HEK293 (cell line): Measurements from ENCODE around the gene KEAP1.
A peak's percentile ranks its signal among the peaks of the same experiment; 100 is the strongest.

ENCODE experiments used
- CTCF ChIA-PET: fragments of 350-600 bp; formaldehyde crosslinking; extraction: SDS; loops from one replicate; lab custom pipeline; 2021; ENCODE audit warnings: antibody characterized with exemption; lab: Yijun Ruan, JAX
- POLR2A ChIA-PET: fragments of 300-600 bp; formaldehyde crosslinking; extraction: SDS; loops from one replicate; lab custom pipeline; 2020; ENCODE audit warnings: antibody characterized with exemption, inconsistent platforms; lab: Yijun Ruan, JAX
- H3K27ac ChIP-seq: fragments of 200-500 bp; sonication (Bioruptor generic); 2 replicates; pipeline ENCODE4 v1.5.1; 2014; ENCODE audit warnings: low read depth, low read length, control low read depth, inconsistent platforms; ENCODE audit errors: extremely low read depth
- H3K36me3 ChIP-seq, 2 experiments: fragments of 200-500 bp in 1 of 2; sonication (Bioruptor generic) in 1 of 2; 1 replicate in 1 of 2; 2 replicates in 1 of 2; pipeline ENCODE4 v1.5.1; 2014 to 2017; ENCODE audit warnings: inconsistent platforms in 2 of 2, low read length in 2 of 2; ENCODE audit not compliant: control insufficient read depth in 2 of 2, insufficient read depth in 1 of 2
- H3K4me1 ChIP-seq: fragments of 200-500 bp; sonication (Bioruptor generic); 2 replicates; pipeline ENCODE4 v1.5.1; 2014; ENCODE audit warnings: mild to moderate bottlenecking, low read length, inconsistent platforms; ENCODE audit not compliant: control insufficient read depth, insufficient read depth
- H3K4me3 ChIP-seq: 2 replicates; pipeline ENCODE4 v1.5.1; 2011; ENCODE audit warnings: low read depth, mild to moderate bottlenecking, control low read depth, low read length, moderate library complexity
- H3K9me3 ChIP-seq: fragments of 200-500 bp; sonication (Bioruptor generic); 2 replicates; pipeline ENCODE4 v1.5.1; 2014; ENCODE audit warnings: low read depth, low read length, inconsistent platforms; ENCODE audit not compliant: control insufficient read depth, insufficient read depth
- GLIS1 ChIP-seq: fragments of 450-650 bp; formaldehyde crosslinking; IDR thresholded peaks from 2 replicates; pipeline ENCODE4 v1.5.1; 2016; ENCODE audit warnings: missing biosample characterization, missing genetic modification characterization
- PRDM10 ChIP-seq: fragments of 450-650 bp; formaldehyde crosslinking; IDR thresholded peaks from 2 replicates; pipeline ENCODE4 v1.5.1; 2016; ENCODE audit warnings: missing biosample characterization, missing genetic modification characterization
- ZFP3 ChIP-seq: fragments of 450-650 bp; formaldehyde crosslinking; IDR thresholded peaks from 2 replicates; pipeline ENCODE4 v1.5.1; 2016; ENCODE audit warnings: low read depth, missing biosample characterization, missing genetic modification characterization
- ZNF169 ChIP-seq: fragments of 450-650 bp; formaldehyde crosslinking; IDR thresholded peaks from 2 replicates; pipeline ENCODE4 v1.5.1; 2016; ENCODE audit warnings: missing biosample characterization, missing genetic modification characterization
- TF ChIP-seq, protein P1 (sequence below): fragments of 450-650 bp; IDR thresholded peaks from 2 replicates; pipeline ENCODE4 v1.5.1; 2018; ENCODE audit warnings: missing biosample characterization, mild to moderate bottlenecking, missing genetic modification characterization
- TF ChIP-seq, protein P2 (sequence below): fragments of 450-650 bp; formaldehyde crosslinking; IDR thresholded peaks from 2 replicates; pipeline ENCODE4 v1.5.1; 2016; ENCODE audit warnings: missing biosample characterization, missing genetic modification characterization
- TF ChIP-seq, protein P3 (sequence below): fragments of 450-650 bp; formaldehyde crosslinking; IDR thresholded peaks from 2 replicates; pipeline ENCODE4 v1.5.1; 2016; ENCODE audit warnings: missing biosample characterization, missing genetic modification characterization
- TF ChIP-seq, protein P4 (sequence below): fragments of 450-650 bp; formaldehyde crosslinking; IDR thresholded peaks from 2 replicates; pipeline ENCODE4 v1.5.1; 2016; ENCODE audit warnings: missing biosample characterization, missing genetic modification characterization

The KEAP1 gene

GRCh38 chr19:10471909-10472308 is 31.2 kb downstream of the KEAP1 start (continued):
- TF ChIP-seq, protein P1, sequence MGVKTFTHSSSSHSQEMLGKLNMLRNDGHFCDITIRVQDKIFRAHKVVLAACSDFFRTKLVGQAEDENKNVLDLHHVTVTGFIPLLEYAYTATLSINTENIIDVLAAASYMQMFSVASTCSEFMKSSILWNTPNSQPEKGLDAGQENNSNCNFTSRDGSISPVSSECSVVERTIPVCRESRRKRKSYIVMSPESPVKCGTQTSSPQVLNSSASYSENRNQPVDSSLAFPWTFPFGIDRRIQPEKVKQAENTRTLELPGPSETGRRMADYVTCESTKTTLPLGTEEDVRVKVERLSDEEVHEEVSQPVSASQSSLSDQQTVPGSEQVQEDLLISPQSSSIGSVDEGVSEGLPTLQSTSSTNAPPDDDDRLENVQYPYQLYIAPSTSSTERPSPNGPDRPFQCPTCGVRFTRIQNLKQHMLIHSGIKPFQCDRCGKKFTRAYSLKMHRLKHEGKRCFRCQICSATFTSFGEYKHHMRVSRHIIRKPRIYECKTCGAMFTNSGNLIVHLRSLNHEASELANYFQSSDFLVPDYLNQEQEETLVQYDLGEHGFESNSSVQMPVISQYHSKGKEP (tag by site-specific recombination): no peak
- no peak for TF ChIP-seq ZNF169
- TF ChIP-seq, protein P2, sequence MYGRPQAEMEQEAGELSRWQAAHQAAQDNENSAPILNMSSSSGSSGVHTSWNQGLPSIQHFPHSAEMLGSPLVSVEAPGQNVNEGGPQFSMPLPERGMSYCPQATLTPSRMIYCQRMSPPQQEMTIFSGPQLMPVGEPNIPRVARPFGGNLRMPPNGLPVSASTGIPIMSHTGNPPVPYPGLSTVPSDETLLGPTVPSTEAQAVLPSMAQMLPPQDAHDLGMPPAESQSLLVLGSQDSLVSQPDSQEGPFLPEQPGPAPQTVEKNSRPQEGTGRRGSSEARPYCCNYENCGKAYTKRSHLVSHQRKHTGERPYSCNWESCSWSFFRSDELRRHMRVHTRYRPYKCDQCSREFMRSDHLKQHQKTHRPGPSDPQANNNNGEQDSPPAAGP (tag by site-specific recombination): no peak
- no peak for TF ChIP-seq ZFP3 (tag by site-specific recombination)

- POLR2A ChIA-PET: interaction anchor here (0.6 kb wide), 1 partner anchor 10 kb away, joined by 3 read pairs; no protein-coding TSS in a partner anchor
- no peak overlapping the region for H3K4me3 ChIP-seq
- CTCF ChIA-PET: no interaction called here
These were observed 35.0 kb downstream of the KEAP1 start for GRCh38 chr19:10468133-10468532.

More at GRCh38 chr19:10468133-10468532, 35.0 kb downstream of the KEAP1 start:
- H3K36me3 ChIP-seq: peaks cover 0 to 10% of the 10 kb centered on the region in 2 experiments; a peak in 2 of 3 replicates
- H3K4me1 ChIP-seq: no peaks in the 10 kb centered on the region
- no peak overlapping the region for H3K27ac ChIP-seq
- TF ChIP-seq, protein P3, sequence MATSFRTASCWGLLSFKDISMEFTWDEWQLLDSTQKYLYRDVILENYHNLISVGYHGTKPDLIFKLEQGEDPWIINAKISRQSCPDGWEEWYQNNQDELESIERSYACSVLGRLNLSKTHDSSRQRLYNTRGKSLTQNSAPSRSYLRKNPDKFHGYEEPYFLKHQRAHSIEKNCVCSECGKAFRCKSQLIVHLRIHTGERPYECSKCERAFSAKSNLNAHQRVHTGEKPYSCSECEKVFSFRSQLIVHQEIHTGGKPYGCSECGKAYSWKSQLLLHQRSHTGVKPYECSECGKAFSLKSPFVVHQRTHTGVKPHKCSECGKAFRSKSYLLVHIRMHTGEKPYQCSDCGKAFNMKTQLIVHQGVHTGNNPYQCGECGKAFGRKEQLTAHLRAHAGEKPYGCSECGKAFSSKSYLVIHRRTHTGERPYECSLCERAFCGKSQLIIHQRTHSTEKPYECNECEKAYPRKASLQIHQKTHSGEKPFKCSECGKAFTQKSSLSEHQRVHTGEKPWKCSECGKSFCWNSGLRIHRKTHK (tag by site-specific recombination): no peak
- TF ChIP-seq, protein P4, sequence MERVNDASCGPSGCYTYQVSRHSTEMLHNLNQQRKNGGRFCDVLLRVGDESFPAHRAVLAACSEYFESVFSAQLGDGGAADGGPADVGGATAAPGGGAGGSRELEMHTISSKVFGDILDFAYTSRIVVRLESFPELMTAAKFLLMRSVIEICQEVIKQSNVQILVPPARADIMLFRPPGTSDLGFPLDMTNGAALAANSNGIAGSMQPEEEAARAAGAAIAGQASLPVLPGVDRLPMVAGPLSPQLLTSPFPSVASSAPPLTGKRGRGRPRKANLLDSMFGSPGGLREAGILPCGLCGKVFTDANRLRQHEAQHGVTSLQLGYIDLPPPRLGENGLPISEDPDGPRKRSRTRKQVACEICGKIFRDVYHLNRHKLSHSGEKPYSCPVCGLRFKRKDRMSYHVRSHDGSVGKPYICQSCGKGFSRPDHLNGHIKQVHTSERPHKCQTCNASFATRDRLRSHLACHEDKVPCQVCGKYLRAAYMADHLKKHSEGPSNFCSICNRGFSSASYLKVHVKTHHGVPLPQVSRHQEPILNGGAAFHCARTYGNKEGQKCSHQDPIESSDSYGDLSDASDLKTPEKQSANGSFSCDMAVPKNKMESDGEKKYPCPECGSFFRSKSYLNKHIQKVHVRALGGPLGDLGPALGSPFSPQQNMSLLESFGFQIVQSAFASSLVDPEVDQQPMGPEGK: 0 out of 2 replicates have a peak, but pooled peaks have one; percentile 9
- TF ChIP-seq GLIS1 (0 out of 2 replicates have a peak, but pooled peaks have one; percentile 14), PRDM10 (peak; percentile 33)
- TF ChIP-seq, all 188 proteins: peak for 3
- H3K9me3 ChIP-seq: no peaks in the 10 kb centered on the region
